Testis (tissue), 3 donors: Measurements from ENCODE around the gene BOC. TPM values are rescaled to one million over a fixed set of nuclear protein-coding genes. Genes with fewer than 3 reads are reported as not detected.

Experiments used
- DNase-seq: peaks from one replicate; pipeline ENCODE4 v3.0.0-alpha.2; 2019
- H3K27ac ChIP-seq, 2 donors: fragments of 200-600 bp; sonication (generic); one replicate each; pipeline ENCODE4 v1.5.1; 2019
- H3K27me3 ChIP-seq: fragments of 200-600 bp; sonication (generic); one replicate; pipeline ENCODE4 v1.5.1; 2019
- H3K36me3 ChIP-seq: fragments of 200-600 bp; sonication (generic); one replicate; pipeline ENCODE4 v1.5.1; 2017; ENCODE audit warnings: low read depth; ENCODE audit errors: missing control alignments
- H3K4me1 ChIP-seq: fragments of 200-600 bp; sonication (generic); one replicate; pipeline ENCODE4 v1.5.1; 2019
- H3K4me3 ChIP-seq, 2 donors: fragments of 200-600 bp; sonication (generic); one replicate each; pipeline ENCODE4 v1.5.1; 2017 to 2019
- H3K9me3 ChIP-seq: fragments of 200-600 bp; sonication (generic); one replicate; pipeline ENCODE4 v1.5.1; 2017
- POLR2A ChIP-seq: fragments of 450-650 bp; IDR thresholded peaks from one replicate; pipeline ENCODE4 v1.6.1; 2017; ENCODE audit warnings: antibody characterized with exemption, mild to moderate bottlenecking, moderate library complexity
- WGBS, 2 donors: methylation state at CpG; one replicate each; pipeline ENCODE4 v1.1.5; 2018; 5-methylcytosine and 5-hydroxymethylcytosine counted together
- intact Hi-C: fragments of 100-400 bp; cut with DNase I; formaldehyde crosslinking; loops from one replicate; pipeline ENCODE4 v1.15.1; 2023; ENCODE audit warnings: low total_unique reads
- polyA plus RNA-seq: library from polyadenylated mRNA; stranded (reverse); fragments of 350-450 nt; fragmentation: Illumina TruSeq; extraction: RNeasy Lipid Tissue Mini Kit (QIAGEN cat#74804); gene quantifications from one replicate; pipeline ENCODE4 v1.2.3, GENCODE V29; 2014; ENCODE audit warnings: low read depth, low replicate concordance; ENCODE audit not compliant: insufficient read depth
- total RNA-seq, 2 donors: library from RNA; depleted of rRNA; stranded (reverse); fragments of >200 nt; gene quantifications; one replicate each; pipeline ENCODE4 v1.2.3, GENCODE V29; 2016
- TF ChIP-seq, protein P1 (sequence below), 3 experiments: fragments of 450-650 bp in 2 of 3; fragments of 200-600 bp in 1 of 3; sonication (generic) in 1 of 3; IDR thresholded peaks; one replicate each; pipeline ENCODE4 v1.5.1; 2016 to 2019; ENCODE audit warnings: antibody characterized with exemption in 3 of 3, mild to moderate bottlenecking in 2 of 3, moderate library complexity in 1 of 3

BOC gene
- total and polyA plus RNA-seq, 3 donors from 2014 or later, result 24.5 to 33.6 (median 28.4) TPM

DNA sequence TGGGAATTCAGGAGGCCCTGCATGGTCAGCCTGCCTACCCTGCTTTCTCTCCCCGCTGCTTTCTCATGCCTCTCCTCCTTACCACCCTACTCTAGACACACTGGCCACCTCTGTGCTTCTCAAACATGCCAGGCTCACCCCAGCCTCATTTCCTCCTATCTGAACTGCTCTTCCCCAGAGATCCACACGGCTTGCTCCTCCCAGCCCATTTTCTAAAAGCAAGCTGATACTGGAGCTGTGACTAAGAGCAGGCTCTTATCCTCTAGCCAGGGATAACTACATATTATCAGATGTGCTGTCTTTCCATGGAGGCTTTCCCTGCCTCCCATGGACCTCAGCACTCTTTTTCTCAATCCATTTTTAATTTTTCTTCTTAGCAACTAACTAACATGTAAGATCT is 85.9 kb downstream of the BOC start:
- TF ChIP-seq POLR2A, result no peak
- TF ChIP-seq, protein P1, sequence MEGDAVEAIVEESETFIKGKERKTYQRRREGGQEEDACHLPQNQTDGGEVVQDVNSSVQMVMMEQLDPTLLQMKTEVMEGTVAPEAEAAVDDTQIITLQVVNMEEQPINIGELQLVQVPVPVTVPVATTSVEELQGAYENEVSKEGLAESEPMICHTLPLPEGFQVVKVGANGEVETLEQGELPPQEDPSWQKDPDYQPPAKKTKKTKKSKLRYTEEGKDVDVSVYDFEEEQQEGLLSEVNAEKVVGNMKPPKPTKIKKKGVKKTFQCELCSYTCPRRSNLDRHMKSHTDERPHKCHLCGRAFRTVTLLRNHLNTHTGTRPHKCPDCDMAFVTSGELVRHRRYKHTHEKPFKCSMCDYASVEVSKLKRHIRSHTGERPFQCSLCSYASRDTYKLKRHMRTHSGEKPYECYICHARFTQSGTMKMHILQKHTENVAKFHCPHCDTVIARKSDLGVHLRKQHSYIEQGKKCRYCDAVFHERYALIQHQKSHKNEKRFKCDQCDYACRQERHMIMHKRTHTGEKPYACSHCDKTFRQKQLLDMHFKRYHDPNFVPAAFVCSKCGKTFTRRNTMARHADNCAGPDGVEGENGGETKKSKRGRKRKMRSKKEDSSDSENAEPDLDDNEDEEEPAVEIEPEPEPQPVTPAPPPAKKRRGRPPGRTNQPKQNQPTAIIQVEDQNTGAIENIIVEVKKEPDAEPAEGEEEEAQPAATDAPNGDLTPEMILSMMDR (IDR thresholded peaks at IDR 0.05), result no peak
- no peaks in the 10 kb centered on the region for H3K36me3 ChIP-seq
- H3K27ac ChIP-seq, result no peak overlapping the region
- intact Hi-C loops, result no loop called here
- H3K9me3 ChIP-seq, result no peaks in the 10 kb centered on the region
- no peaks in the 10 kb centered on the region for H3K4me1 ChIP-seq
- no peak for DNase-seq
- no peak overlapping the region for H3K4me3 ChIP-seq
- H3K27me3 ChIP-seq, result no peaks in the 10 kb centered on the region
- 79 to 85% methylated on average over 2 of the region's 2 CpGs for WGBS, 2 donors

DNA sequence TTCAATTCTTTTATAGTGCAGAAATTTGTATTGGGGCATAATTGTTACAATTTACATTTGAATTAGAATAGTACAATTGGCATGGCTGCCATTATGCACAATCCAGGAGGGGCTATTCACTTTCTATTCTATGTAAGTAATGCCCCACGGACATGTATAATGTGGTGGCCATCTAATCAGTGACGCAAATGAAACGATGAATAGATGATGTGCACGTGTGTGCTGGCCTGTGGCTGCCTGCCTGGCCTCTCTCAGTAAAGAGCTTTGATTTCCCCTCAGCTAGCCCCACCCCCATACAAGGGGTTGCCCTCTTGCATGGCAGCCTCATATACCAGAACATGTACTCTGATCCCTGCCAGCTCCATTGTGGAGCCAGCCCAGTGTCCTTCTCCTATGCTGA is 86.5 kb downstream of the BOC start:
- 81 to 85% methylated on average over 4 of the region's 4 CpGs for WGBS, 2 donors
- no peak for DNase-seq
- intact Hi-C loops, result no loop called here

DNA sequence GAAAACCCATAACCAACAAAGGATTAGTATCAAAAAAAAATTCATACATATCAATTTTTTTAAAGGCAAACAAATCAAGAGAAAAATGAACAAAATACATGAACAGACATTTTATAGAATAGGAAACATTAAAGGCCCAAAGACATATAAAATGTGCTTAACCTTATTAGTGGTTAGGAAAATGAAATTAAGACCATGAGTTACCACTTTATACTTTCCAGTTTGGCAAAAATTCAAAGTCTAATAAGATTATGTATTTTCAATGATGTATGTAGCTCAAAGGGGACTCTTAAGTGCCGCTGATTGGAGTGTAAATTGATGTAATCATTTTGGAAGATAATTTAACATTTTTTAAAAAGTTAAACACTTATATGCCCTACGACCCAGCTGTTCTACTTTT is 89.2 kb downstream of the BOC start:
- no peaks in the 10 kb centered on the region for H3K36me3 ChIP-seq
- WGBS, 2 donors, result 92% methylated on average over 2 of the region's 2 CpGs
- no peak overlapping the region for H3K4me3 ChIP-seq
- TF ChIP-seq, protein P1 (IDR thresholded peaks at IDR 0.05), result no peak
- no peak for TF ChIP-seq POLR2A
- H3K27ac ChIP-seq, result no peak overlapping the region
- no peaks in the 10 kb centered on the region for H3K4me1 ChIP-seq
- intact Hi-C loops, result no loop called here
- no peaks in the 10 kb centered on the region for H3K27me3 ChIP-seq
- H3K9me3 ChIP-seq, result no peaks in the 10 kb centered on the region
- no peak for DNase-seq

More for the DNA sequence above, 86.5 kb downstream of the BOC start:
- TF ChIP-seq POLR2A, result no peak
- TF ChIP-seq, protein P1 (IDR thresholded peaks at IDR 0.05), result no peak
- Histone ChIP-seq H3K9me3 (no peaks in the 10 kb centered on the region), H3K36me3 (no peaks in the 10 kb centered on the region), H3K27ac (no peak overlapping the region), H3K27me3 (no peaks in the 10 kb centered on the region), H3K4me3 (no peak overlapping the region), H3K4me1 (no peaks in the 10 kb centered on the region)

GRCh38 chr3:113304102-113304501 is 92.7 kb downstream of the BOC start:
- TF ChIP-seq, protein P1 (IDR thresholded peaks at IDR 0.05), result no peak
- TF ChIP-seq POLR2A, result no peak
- 69 to 88% methylated on average over 3 of the region's 3 CpGs for WGBS, 2 donors

GRCh38 chr3:113304856-113305540 is 93.6 kb downstream of the BOC start:
- H3K27ac ChIP-seq, result no peak overlapping the region
- intact Hi-C loops, result no loop called here
- no peak overlapping the region for H3K4me3 ChIP-seq
- DNase-seq, result no peak
- TF ChIP-seq POLR2A, result no peak
- no peaks in the 10 kb centered on the region for H3K9me3 ChIP-seq
- no peaks in the 10 kb centered on the region for H3K36me3 ChIP-seq
- H3K27me3 ChIP-seq, result no peaks in the 10 kb centered on the region
- no peaks in the 10 kb centered on the region for H3K4me1 ChIP-seq
- 85% methylated on average over 7 of the region's 7 CpGs for WGBS, 2 donors

More at GRCh38 chr3:113304102-113304501, 92.7 kb downstream of the BOC start:
- DNase-seq, result no peak
- Histone ChIP-seq H3K27ac (no peak overlapping the region), H3K4me3 (no peak overlapping the region), H3K4me1 (no peaks in the 10 kb centered on the region), H3K36me3 (no peaks in the 10 kb centered on the region), H3K9me3 (no peaks in the 10 kb centered on the region), H3K27me3 (no peaks in the 10 kb centered on the region)
- intact Hi-C loops, result no loop called here
